Breast epithelium (tissue), 4 donors: Measurements from ENCODE around the gene SMIM43. TPM values are rescaled to one million over a fixed set of nuclear protein-coding genes. Genes with fewer than 3 reads are reported as not detected.

ENCODE experiments used
- DNase-seq, 2 donors: peaks; one replicate each; pipeline ENCODE4 v3.0.0-alpha.2; 2019; ENCODE audit warnings: low spot score in 2 of 2
- H3K27ac ChIP-seq, 2 donors: fragments of 200-600 bp; sonication (generic) in 1 of 2; one replicate each; pipeline ENCODE4 v1.5.1; 2016 to 2019; ENCODE audit warnings: mild to moderate bottlenecking in 1 of 2
- H3K27me3 ChIP-seq, 2 donors: fragments of 200-600 bp; sonication (generic) in 1 of 2; one replicate each; pipeline versions ENCODE4 v1.5.1 to v1.6.0; 2017 to 2019; ENCODE audit warnings: control low read depth in 1 of 2, mild to moderate bottlenecking in 1 of 2
- H3K36me3 ChIP-seq: fragments of 200-600 bp; one replicate; pipeline ENCODE4 v1.5.1; 2019
- H3K4me1 ChIP-seq, 2 donors: fragments of 200-600 bp; sonication (generic); one replicate each; pipeline ENCODE4 v1.5.1; 2016 to 2019; ENCODE audit warnings: control low read depth in 1 of 2
- H3K4me3 ChIP-seq, 3 donors: fragments of 200-600 bp; sonication (generic); 1 replicate in 2 of 3; 2 replicates in 1 of 3; pipeline ENCODE4 v1.5.1; 2016 to 2019; ENCODE audit warnings: mild to moderate bottlenecking in 3 of 3, moderate library complexity in 2 of 3
- H3K9me3 ChIP-seq, 2 donors: fragments of 200-600 bp; sonication (generic) in 1 of 2; one replicate each; pipeline ENCODE4 v1.5.1; 2016 to 2019; ENCODE audit warnings: control low read depth in 1 of 2
- CTCF ChIP-seq, 3 donors: fragments of 450-650 bp; IDR thresholded peaks; one replicate each; pipeline ENCODE4 v1.5.1; 2016 to 2017; ENCODE audit warnings: antibody characterized with exemption in 3 of 3, mild to moderate bottlenecking in 3 of 3, moderate library complexity in 3 of 3
- POLR2A ChIP-seq: fragments of 450-650 bp; IDR thresholded peaks from one replicate; pipeline ENCODE4 v1.6.1; 2016; ENCODE audit warnings: antibody characterized with exemption, mild to moderate bottlenecking, moderate library complexity
- POLR2AphosphoS5 ChIP-seq, 3 donors: sonication (generic); formaldehyde crosslinking; IDR thresholded peaks; one replicate each; pipeline ENCODE4 v1.6.1; 2017; ENCODE audit warnings: antibody characterized with exemption in 3 of 3
- intact Hi-C: fragments of 100-400 bp; cut with DNase I; formaldehyde crosslinking; loops from one replicate; pipeline ENCODE4 v1.15.1; 2023; ENCODE audit warnings: low total_unique reads
- total RNA-seq, 3 donors: library from RNA; depleted of rRNA; stranded (reverse); fragments of >200 nt; gene quantifications; one replicate each; pipeline ENCODE4 v1.1.0, GENCODE V29; 2016

SMIM43 gene
- total RNA-seq, 3 donors from 2014 or later, result not detected

GRCh38 chr4:121789960-121790829, 25.2 kb upstream of the SMIM43 start:
- no peak for DNase-seq
- no peaks in the 10 kb centered on the region for H3K9me3 ChIP-seq
- H3K27me3 ChIP-seq, result no peaks in the 10 kb centered on the region
- intact Hi-C loops, result loop anchor here (5.0 kb wide), 1 partner anchor 1032 kb away; no protein-coding TSS in a partner anchor
- H3K36me3 ChIP-seq, result no peaks in the 10 kb centered on the region
- TF ChIP-seq POLR2AphosphoS5 (IDR thresholded peaks at IDR 0.05) (no peak), POLR2A (no peak), CTCF (IDR thresholded peaks at IDR 0.05) (no peak)
- no peaks in the 10 kb centered on the region for H3K4me1 ChIP-seq
- no peak overlapping the region for H3K27ac ChIP-seq
- H3K4me3 ChIP-seq, result no peak overlapping the region

GRCh38 chr4:121789455-121789854, 24.5 kb upstream of the SMIM43 start:
- intact Hi-C loops, result loop anchor here (5.0 kb wide), 1 partner anchor 1033 kb away; no protein-coding TSS in a partner anchor
- Histone ChIP-seq H3K27me3 (no peaks in the 10 kb centered on the region), H3K27ac (no peak overlapping the region), H3K36me3 (no peaks in the 10 kb centered on the region), H3K4me1 (no peaks in the 10 kb centered on the region), H3K9me3 (peaks cover 0 to under 1% of the 10 kb centered on the region in 2 donors), H3K4me3 (no peak overlapping the region)
- TF ChIP-seq CTCF (IDR thresholded peaks at IDR 0.05) (no peak), POLR2A (no peak)
- DNase-seq, result no peak

- intact Hi-C loops, result loop anchor here (5.0 kb wide), 1 partner anchor 1033 kb away; no protein-coding TSS in a partner anchor
- Histone ChIP-seq H3K36me3 (no peaks in the 10 kb centered on the region), H3K27ac (no peak overlapping the region), H3K4me3 (no peak overlapping the region), H3K4me1 (no peaks in the 10 kb centered on the region), H3K9me3 (peaks cover 0 to 5% of the 10 kb centered on the region in 2 donors), H3K27me3 (no peaks in the 10 kb centered on the region)
- TF ChIP-seq POLR2A (no peak), POLR2AphosphoS5 (IDR thresholded peaks at IDR 0.05) (no peak), CTCF (IDR thresholded peaks at IDR 0.05) (no peak)
- DNase-seq, result no peak
Measured at GRCh38 chr4:121788896-121789295, 23.9 kb upstream of the SMIM43 start.

- DNase-seq, result no peak
- peaks cover 0 to 5% of the 10 kb centered on the region in 2 donors for H3K9me3 ChIP-seq
- H3K27ac ChIP-seq, result no peak overlapping the region
- H3K4me1 ChIP-seq, result no peaks in the 10 kb centered on the region
- H3K4me3 ChIP-seq, result no peak overlapping the region
- peaks cover 0 to 3% of the 10 kb centered on the region in 2 donors for H3K27me3 ChIP-seq
- no peak for TF ChIP-seq POLR2AphosphoS5 (IDR thresholded peaks at IDR 0.05)
- intact Hi-C loops, result loop anchor here (5.0 kb wide), 1 partner anchor 1036 kb away; no protein-coding TSS in a partner anchor
- H3K36me3 ChIP-seq, result no peaks in the 10 kb centered on the region
Measured at GRCh38 chr4:121786221-121786620, 21.3 kb upstream of the SMIM43 start.

- intact Hi-C loops, result loop anchor here (5.0 kb wide), 1 partner anchor 1037 kb away; no protein-coding TSS in a partner anchor
- H3K4me1 ChIP-seq, result no peaks in the 10 kb centered on the region
- H3K27ac ChIP-seq, result peak overlapping the region; percentile 69 to 72
- peaks cover 0 to 5% of the 10 kb centered on the region in 2 donors for H3K9me3 ChIP-seq
- no peak overlapping the region for H3K4me3 ChIP-seq
- peak in 1 of 2 donors; percentile 19 for DNase-seq
- H3K36me3 ChIP-seq, result no peaks in the 10 kb centered on the region
- peaks cover 0 to 3% of the 10 kb centered on the region in 2 donors for H3K27me3 ChIP-seq
- TF ChIP-seq POLR2A (no peak), CTCF (IDR thresholded peaks at IDR 0.05) (no peak), POLR2AphosphoS5 (IDR thresholded peaks at IDR 0.05) (no peak)
Measured at GRCh38 chr4:121785479-121785878, 20.5 kb upstream of the SMIM43 start.
